Activated T-cell treated with anti-CD3 and anti-CD28 coated beads, Interleukin-2, amount 50 U/mL, for 48 hours (primary cell): ENCODE data around the gene CACNA2D2.
A peak's percentile ranks its signal among the peaks of the same experiment; 100 is the strongest.

ENCODE experiments used
- DNase-seq, 2 experiments: peaks; one replicate each; pipeline ENCODE4 v3.0.0-alpha.2; 2020

The CACNA2D2 gene

DNA sequence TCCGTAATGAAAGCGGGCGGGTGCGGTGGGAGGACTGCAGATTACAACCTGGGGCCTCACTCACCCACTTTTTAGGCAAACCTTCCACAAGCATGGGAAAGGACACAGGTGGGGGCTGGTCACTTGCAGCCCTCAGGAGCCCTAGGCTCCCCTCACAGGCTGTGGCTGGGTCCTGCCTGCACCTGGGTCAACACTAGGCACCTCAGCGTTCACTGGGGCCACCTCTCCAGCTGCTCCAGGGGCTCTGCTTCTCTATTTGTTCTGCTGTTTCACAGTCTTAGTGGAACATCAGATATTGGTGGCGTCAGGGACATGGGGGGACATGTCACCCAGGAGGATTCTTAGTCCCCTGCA lies 114.0 kb downstream of the CACNA2D2 start:
- DNase-seq = no peak

DNA sequence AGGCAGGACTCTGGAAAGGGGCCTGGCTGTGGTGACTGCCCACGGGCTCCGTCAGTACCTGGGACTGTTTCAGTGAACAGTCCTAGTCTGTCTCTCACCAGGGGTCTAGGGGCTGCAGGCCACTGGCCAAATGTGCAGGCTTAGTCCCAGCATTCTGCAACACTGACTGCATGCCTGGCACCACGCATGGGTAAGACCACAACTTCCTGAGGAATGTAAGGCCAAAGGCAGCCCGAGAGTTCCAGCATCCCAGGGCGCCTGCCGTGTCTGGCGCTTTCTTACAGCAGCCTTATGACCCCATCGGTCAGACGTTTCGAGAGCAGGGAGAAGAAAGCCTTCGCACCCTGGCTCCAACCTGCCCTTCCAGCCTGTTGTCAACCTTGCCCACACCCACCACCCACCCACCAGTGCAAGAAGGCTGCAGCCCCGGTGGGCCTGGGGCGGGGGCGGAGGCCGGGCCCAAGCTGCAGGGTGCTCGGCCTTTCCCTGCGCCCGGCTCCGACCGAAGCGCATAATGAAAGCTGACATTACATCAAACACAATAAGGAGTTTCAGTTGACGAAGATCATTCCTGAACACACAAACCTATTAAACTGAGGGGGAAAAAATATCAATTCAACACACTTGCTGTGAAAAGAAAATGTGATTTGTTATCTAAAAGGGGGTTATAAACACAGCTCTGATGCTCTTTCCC lies 114.6 kb downstream of the CACNA2D2 start:
- DNase-seq = no peak

DNA sequence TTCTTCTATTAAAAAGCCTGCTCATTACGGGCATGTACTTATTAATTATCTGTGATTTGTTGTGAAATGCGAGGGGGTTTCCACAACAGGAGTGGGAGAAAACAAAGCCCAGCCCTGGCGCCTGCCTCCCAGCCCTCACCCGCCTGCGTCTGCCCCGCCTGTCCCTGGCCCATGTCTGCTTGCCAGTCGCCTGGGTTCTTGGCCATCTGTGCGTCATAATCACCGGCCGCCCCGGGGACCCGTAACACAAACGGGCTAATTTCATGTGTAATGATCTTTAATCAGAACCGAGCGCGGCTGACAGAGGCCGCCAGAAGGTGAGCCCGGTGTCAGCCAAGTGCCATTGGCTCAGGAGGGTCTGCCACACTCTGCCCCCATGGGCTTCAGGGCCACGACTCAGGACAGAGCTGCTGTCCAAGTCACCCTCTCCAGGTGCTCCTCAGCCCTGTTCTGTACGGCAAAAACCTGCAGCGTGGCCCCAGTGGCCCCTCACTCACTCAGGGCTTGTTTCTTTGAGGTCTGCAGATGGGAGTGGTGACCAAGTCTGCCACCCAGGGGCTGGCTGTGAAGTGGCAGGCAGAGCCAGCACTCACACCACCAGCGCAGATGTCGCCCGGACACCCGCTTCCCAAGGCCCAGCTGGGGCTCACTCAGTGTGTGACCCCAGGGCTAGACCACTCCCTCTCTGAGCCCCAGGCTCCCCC lies 115.3 kb downstream of the CACNA2D2 start:
- no peak for DNase-seq

DNA sequence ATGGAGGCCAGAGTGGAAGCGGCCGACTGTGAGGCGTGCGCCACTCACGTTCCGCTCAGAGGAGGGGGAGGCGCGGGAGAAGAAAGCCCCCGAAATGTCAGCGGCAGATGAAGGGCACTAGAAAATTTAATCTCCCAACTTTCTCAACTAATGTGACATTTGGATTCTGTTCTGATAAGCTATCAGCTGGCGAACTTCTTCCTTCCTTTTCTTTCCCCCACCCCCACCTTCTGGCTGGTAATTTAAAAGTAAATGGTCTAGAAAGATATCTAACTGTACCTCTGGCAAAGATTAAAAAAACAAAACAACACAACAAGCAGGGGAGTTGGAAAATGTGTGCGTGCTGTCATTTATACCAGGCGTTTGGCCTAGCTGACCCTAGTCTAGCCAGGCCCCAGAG lies 117.7 kb downstream of the CACNA2D2 start:
- no peak for DNase-seq

DNA sequence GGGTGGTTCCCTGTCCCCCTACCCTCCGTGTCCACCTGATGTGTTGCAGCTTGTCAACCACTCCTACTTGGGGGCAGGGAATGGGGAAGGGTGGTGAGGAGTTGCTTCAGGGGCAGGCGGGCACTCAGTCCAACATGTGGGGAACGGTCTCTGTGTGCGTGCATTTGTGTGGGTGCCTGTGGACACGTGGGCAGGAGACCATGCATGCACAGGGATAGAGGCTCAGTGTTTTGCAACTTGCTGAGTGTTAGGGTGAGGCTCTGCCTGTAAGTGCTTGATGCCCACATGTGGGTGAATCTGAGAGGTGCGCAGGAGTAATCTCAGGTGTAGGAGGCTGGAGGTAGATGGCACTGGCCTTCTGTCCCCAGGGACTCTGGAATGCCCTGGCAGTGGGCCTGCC lies 119.7 kb downstream of the CACNA2D2 start:
- no peak for DNase-seq

DNA sequence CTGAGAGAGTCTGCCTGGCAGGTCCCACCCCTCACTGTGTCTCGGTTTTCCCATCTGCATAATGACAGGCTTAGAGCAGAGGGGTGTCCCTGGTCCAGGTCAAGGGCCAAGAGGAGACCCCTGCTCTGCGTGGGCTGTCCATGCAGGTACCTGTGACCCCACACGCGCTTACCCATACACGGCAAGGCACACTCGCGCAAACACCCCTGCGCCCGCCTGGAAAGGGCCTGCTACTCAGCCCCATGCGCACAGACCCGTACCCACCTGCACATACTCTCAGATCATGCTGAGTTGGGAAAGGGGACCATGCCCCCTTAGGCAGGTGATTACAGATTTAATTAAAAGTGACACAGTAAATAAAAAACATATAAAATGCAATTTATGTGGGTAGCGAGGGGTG lies 120.7 kb downstream of the CACNA2D2 start:
- no peak for DNase-seq

DNA sequence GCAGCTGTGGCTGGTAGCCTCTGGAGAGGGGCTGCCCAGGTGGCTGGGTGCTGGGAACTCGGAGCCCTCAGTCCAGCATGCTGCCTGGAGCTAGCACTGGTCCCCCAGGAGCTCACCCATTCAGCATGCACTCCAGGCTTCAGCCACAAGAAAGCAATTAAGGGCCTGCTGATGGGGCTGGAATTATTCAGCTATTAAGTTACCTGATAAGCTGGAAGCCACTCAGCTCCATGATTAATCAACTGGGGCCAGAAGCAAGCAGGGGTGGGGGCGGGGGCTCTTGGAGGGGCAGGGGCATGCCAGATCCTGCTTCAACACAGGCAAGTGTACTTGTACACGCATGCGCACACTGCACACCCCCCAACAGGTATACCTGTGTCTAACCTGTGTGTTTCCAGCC lies 122.1 kb downstream of the CACNA2D2 start:
- no peak for DNase-seq

DNA sequence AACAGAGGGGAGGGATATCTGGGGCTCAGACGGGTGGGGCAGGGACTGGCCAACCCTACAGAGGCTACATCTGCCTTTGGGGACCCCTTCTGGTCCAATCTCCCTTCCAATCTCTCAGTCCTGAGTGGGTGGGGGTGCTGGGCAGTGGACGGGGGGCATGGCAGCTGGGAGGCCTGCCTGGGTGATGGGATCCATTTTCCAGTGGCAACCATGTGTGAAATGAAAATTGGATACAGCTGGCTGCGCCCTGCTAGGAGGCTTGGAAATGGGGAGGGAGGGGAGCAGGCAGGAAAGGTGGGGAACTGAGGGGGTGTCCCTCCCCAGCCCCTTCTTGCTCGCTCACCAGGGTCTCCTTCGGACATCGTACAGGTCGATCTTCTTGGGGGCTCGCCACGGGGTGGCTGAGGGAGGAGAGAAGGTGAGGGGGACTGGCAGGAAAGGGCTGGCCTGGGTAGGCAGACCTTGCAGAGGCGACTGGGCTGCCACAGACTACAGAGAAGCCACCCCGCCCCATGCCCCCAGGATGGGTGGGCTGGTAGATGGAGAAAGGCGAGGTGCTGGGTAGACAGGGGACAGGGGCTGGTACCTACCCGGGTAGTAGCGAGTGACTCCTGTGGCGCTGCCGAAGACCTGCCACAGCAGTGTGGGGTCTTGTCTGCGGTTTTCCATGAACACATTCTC lies 122.9 kb downstream of the CACNA2D2 start:
- no peak for DNase-seq

DNA sequence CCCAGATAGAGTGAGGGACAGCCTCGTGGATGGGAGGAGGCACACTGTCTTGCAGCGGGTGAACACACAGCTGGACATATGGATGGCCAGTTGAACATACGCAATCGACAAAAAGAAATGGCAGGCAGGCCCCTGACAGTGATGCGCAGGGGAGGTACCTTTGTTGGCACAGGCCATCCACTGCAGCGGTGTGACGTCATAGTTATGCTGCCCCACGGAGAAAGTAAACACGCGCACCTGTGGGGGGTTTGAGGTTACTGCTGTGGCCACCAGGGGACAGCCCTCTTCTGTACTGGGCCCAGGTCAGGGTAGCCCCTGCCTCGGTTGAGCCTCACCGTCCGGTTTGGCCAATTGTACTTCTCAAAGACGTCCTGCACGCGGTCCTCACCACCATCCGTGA lies 124.7 kb downstream of the CACNA2D2 start:
- no peak for DNase-seq

DNA sequence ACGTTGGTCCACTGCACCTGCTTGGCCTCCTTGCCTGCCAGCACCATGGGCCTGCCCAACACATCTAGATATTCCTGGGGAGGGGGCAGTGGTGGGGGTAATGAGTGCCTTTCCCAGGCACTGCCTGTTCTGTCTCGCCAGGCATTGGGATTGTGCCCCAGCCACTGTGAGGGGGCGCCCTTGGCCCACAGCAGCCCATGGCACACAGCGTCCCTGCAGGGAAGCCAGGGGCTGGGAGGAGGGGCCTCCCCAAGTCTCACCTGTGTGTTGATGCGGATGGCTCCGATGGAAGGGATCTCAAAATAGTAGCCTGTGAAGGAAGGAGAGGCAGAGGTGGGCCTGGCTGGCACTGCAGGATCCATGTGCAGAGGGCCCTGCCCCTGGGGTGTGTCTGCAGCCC lies 125.4 kb downstream of the CACNA2D2 start:
- DNase-seq = no peak

DNA sequence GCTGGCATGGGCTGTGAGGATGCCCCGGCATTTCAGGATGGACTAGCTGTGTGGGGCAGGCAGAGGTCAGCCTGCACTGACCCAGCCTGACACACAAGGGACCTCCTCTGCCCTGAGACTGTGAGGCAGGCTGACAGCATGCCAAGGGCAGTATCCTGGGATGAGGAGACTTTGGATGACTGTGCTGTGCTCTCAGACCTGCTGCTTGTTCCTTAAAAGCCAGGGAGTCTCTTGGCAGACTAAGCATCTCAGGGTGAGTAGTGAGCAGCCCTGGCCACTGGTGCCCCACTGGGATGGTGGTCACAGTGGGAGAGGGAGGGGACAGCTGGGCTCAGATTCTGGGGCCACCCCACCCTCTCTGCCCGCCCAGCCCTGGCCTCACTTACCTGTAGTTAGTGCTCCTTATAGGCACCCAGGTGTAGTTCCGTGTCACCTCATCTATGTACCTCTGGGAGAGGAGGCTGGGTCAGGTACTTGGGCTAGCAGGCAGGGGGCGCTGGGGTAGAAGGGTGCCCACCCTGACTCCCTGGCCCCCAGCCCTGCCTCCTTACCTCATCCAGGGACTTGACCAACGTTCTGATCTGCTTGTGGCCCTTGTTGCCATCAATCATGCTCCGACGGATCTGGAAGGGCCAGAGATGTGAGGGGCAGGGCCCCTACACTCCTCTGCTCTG lies 128.0 kb downstream of the CACNA2D2 start:
- no peak for DNase-seq

DNA sequence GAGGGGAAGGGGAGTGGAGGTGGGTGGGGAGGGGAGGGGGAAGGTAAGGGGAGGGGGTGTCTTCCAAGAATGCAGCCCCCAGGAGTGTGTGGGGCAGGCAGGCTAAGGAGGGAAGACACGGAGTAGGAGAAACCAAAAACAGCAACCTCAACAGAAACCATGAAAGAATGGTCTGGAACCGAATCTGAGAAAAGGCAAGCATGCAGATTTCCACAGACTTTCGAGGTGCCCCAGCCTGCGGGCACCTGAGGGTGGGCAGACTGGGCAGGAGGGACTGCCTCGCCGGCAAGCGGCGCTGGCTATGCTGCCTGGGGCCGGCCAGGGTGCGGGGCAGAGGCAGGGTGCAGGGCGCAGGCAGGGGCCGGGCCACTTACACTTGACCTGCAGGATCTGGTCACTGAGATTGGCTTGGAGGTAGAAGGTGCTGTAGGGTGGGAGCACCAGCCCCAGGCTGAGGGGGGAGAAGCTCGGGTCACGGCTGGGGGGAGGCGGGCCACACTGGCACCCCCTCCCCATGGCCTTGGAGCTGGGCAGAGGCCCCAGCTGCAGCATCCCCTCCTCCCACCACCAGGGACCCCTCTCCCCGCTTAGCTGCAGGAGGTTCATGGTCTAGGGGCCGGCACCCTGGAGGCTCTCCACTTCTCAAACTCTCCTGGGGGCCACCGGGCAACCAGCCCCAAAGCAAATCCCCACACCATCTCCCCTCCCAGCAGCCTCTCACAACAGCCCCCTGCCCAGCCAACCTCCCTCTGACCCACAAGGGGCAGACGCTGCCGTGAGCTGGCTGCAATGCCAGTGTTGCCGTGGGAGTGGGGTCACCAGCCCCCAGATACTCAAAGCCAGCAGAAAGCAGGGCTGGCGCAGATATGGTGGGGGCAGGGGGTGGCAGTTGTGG lies 128.8 kb downstream of the CACNA2D2 start:
- DNase-seq = no peak

DNA sequence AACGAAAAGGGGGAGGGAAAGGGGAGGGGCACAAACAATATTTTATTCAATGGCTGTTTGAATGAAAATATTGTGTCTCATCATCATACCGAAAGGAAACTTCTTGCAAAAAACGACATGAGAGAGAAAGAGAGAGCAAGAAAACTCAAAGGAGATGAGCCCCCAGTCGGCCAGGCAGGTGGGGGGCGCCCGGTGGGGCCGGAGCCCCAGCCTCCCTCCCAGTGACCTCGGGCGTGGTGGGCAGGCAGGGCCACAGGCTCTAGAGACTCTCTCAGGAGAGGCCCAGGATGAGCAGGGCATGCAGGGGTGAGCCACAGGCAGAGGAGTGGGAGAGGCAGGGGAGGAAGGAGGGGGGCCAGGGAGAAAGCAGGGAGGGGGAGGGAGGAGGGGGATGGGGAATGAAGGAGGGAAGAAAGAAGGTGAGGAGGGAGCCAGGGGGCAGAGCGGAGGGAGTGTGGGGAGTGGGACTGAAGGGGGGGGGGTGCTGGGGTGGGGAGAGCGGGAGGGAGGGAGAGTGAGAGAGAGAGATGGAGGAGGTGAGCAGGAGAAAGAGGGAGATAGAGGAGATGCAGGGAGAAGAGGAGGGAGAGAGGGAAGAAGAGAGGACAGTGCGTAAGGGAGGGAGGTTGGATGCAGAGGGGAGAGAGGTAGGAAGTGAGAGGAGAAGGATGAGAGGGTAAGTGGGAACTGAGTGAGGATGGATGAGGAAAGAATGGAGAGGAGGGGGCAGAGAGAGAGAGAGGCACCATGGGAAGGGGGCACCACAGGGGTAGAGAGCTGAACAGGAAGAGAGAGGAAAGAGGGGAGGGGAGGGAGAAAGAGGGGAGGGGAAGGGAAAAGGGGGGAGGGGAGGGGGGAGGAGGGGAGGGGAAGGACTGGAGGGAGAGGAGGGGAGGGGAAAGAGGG lies 130.0 kb downstream of the CACNA2D2 start:
- DNase-seq = no peak

DNA sequence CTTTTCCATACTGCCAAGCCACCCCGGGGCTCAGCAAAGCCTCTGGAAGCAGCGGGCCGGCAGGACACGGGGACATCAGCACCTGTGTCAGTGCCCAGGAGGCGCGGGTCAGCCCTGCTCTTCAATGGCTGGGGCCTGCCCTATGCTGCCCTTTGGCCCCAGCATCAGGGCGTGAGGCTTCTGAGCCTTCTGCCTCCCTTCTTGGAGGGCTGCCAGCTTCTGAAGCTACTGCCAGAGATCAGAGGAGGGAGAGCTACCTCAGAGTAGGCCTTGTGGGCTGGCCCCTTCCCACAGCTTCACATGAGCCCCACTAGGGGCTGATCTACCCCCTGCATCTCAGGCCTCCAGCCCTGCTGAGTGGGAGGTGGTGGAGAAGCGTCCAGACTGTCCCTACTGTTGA lies 131.1 kb downstream of the CACNA2D2 start:
- no peak for DNase-seq

DNA sequence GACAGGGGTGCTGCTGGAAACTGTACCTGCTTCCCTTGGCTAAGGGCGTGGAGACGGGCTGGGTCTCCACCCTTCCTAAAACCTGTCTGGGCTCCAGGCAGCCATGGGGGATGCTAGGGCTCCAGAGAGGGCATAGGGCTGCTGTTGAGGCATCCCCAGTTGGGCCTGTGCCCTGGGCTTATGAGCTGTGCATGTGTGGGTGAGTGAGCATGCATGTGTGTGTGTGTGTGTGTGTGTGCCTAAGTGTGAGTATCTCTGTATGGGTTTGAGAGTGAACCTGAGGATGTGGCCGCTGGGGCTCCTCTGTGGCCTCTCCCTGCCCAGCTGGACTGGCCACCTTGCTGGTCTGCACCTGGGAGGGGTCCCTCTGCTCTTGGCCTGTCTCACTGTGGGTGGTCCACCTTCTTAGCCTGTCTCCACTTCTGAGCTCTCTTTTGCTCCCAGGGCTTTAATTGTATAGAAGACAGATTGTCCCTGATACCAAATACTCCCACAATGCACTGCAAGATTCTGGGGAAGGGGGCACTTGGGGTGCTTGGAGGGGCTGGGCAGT lies 132.2 kb downstream of the CACNA2D2 start:
- DNase-seq = no peak

DNA sequence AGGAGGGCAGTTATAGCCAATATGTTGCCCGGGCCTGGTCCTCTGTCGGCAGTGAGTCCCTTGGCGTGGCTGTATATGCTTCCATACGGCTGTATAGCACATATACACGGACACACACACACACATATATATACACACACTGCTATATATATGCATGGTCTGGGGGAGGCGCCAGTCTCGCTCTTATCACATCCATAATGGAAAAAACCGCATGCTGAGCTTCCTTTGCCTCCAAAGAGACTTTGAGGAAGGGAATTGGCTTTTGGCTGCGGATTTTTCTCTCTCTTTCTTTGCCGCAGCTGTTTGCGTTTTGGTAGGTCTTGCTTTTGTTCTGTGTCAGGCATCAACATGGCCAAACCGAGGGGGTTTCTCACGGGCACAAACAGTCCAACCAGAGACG lies 132.8 kb downstream of the CACNA2D2 start:
- no peak for DNase-seq

DNA sequence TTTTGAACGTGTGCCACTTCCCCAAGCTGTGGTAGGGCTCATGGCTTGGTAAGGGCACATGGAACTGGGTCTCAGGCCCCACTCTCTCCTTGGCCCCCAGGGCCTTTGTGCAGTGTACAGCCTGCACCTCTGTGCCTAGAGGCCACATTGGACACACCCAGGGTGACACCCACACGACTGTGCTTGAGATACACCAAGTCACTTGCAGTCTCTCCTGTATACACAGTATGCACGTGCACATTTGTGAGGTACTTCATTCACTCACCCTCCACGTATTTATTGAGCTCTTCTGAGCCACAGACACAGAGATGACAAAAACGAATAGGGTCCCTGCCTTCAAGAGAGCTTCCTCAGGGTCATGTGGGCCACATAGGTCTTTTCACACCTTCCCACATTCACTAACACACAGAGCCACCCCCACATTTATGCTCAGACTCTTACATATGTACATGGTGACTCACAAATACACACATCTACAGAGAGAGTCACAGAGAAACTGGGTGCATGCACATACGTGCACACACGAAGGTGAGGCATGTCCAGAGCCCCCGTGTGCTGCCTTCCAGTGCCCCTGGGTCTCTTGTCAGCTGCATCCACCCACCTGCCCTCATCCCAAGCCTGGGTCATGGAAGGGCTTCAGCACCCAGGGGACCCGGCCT lies 134.3 kb downstream of the CACNA2D2 start:
- no peak for DNase-seq

DNA sequence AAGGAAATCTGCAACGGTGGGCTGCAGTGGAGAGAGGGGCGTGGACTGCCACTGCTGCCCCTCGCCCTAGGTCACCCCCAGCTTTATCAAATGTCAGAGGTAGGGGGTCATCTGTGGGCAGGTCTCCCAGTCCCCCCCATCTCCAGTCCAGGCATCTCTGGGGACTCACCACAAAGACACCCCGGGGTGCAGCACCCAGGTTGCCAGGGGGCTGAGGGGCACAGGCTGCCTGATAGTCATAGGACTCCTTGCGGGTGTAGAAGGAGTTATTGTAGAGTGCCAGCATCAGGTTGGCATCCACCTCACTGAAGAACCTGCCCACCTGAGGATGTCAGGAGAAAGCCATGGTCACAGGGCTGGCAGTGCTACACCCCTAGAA lies 137.6 kb downstream of the CACNA2D2 start:
- DNase-seq = no peak

DNA sequence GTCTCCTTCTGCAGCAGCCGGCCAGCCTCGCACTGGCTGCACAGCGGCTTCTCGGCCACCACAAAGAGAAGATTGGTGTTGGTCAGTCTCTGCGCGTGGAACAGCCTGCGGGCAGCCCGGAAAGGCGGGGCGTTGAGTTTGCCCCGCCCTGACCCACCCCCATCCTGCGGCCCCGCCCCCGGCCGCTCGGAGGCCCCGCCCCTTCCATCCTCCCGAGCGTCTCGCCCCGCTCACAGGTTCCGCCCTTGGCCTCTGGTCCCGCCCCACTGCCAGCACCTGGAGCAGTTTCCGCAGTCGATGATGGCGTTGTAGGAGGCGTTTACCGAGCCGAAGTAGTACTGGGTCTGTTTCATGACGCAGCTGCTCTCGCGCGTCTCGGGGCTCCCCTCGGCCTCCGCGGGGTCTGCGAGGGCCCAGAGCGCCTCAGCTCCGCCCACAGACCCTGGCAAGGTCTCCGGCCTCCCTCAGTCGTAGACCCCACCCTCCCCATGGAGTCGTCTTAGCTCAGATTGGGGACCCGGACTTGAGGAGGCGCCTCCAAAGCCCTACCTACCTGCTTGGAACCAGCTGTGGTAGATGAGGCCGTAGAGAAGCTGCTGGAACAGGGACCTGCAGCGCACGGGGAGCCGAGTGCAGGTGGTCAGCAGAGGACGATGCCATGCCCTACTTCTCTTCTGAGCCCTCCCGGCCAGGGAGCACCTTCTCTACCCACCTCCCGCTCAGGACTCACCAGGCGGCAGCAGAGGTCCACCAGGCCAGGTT lies 138.2 kb downstream of the CACNA2D2 start:
- peak; percentile 95 to 97 for DNase-seq

DNA sequence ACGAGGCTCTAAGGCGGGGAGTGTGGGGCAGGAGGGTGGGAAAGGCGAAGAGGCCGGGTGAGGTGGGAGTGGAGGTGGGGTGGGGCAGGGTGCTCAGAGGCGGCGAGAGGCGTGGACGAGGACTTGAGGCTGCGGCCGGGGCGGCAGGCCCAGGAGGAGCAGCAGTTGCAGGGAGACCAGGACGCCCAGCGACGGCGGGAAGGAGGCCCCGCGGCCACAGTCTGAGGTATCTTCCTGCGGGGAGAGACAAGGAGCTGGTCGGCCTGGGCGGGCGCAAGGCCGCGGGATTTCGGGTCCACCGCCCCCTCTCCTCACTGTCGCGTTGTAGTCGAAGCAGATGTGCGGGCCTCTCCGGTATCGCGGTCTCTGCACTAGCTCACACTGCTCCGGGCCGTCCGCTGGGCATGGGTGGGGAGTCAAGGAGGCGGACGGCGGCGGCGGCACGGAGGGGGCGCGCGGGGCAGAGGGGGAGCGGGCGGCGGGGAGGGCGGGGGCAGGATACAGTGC lies 138.8 kb downstream of the CACNA2D2 start:
- DNase-seq = no peak
